ENCODE data around the gene CDH1. TPM values are rescaled to one million over a fixed set of nuclear protein-coding genes. Genes with fewer than 3 reads are reported as not detected.

The CDH1 gene
- total RNA-seq, 4 donors from 2014 or later = 0.26 to 30.0 (median 2.6) TPM

DNA sequence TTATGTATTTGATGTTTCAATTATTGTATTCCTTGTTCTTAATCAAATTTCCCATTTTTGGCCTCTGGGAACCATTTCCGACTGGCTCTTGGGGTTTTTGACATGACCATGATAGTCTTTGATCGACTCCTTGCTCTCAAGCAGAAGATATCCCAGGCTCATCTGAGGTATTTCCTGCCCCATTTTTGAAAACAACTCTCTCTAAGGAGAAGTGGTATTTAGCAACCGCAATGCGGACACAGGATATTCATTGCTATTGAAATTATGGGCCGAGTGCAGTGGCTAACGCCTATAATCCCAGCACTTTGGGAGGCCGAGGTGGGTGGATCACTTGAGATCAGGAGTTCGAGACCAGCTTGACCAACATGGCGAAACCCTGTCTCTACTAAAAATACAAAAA, 111.7 kb downstream of the CDH1 start:
- intact Hi-C loops (cut with DNase I; ENCODE audit: low total_unique reads) = no loop called here
- H3K27me3 ChIP-seq = no peaks in the 10 kb centered on the region
- no peak overlapping the region for H3K4me3 ChIP-seq
- H3K9me3 ChIP-seq = no peaks in the 10 kb centered on the region
- TF ChIP-seq, protein P1, sequence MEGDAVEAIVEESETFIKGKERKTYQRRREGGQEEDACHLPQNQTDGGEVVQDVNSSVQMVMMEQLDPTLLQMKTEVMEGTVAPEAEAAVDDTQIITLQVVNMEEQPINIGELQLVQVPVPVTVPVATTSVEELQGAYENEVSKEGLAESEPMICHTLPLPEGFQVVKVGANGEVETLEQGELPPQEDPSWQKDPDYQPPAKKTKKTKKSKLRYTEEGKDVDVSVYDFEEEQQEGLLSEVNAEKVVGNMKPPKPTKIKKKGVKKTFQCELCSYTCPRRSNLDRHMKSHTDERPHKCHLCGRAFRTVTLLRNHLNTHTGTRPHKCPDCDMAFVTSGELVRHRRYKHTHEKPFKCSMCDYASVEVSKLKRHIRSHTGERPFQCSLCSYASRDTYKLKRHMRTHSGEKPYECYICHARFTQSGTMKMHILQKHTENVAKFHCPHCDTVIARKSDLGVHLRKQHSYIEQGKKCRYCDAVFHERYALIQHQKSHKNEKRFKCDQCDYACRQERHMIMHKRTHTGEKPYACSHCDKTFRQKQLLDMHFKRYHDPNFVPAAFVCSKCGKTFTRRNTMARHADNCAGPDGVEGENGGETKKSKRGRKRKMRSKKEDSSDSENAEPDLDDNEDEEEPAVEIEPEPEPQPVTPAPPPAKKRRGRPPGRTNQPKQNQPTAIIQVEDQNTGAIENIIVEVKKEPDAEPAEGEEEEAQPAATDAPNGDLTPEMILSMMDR (IDR thresholded peaks at IDR 0.05) = no peak
- TF ChIP-seq POLR2A (IDR thresholded peaks at IDR 0.05) = no peak
- no peak for DNase-seq
- H3K27ac ChIP-seq = no peak overlapping the region
- H3K36me3 ChIP-seq = no peaks in the 10 kb centered on the region
- H3K4me1 ChIP-seq = no peaks in the 10 kb centered on the region

DNA sequence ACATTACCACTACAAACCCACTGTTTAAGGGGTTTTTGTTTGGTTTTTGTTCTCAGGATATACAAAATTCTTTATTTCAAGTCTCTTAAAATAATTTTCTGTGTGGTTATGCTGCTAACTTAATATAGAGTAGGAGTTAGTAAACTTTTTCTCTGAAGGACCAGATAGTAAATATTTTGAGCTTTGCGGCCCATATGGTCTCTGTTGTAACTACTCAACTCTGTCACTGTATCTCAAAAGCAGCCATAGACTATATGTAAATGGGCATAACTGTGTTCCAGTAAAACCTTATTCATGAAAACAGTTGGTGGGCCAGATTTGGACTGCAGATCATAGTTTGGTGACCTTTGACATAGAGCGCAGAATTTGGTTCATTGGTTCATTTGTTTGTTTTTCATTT, 113.4 kb downstream of the CDH1 start:
- Histone ChIP-seq H3K27me3 (no peaks in the 10 kb centered on the region), H3K9me3 (no peaks in the 10 kb centered on the region), H3K36me3 (no peaks in the 10 kb centered on the region), H3K4me1 (no peaks in the 10 kb centered on the region), H3K4me3 (no peak overlapping the region), H3K27ac (no peak overlapping the region)
- no peak for TF ChIP-seq POLR2A (IDR thresholded peaks at IDR 0.05)
- TF ChIP-seq, protein P1 (IDR thresholded peaks at IDR 0.05) = no peak
- intact Hi-C loops (cut with DNase I; ENCODE audit: low total_unique reads) = no loop called here
- DNase-seq = no peak

DNA sequence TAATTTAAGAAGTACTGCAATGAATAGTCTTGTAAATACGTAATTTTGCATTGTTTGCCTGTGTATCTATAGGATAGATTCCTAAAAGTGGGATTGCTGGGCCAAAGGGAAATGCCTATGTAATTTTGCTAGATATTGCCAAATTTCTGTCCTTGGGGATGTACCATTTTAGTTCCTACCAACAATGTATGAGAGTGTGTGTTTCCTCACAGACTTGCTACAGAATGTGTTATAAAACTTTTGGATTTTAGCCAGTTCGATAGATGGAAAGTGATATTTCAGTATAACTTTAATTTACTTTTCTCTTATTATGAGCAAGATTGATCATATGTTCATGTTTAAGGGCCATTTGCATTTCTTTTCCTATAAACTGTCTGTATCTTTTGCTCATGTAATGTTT, 114.5 kb downstream of the CDH1 start:
- Histone ChIP-seq H3K4me1 (no peaks in the 10 kb centered on the region), H3K4me3 (no peak overlapping the region), H3K27me3 (no peaks in the 10 kb centered on the region), H3K9me3 (no peaks in the 10 kb centered on the region), H3K27ac (no peak overlapping the region), H3K36me3 (no peaks in the 10 kb centered on the region)
- intact Hi-C loops (cut with DNase I; ENCODE audit: low total_unique reads) = no loop called here
- DNase-seq = no peak
- no peak for TF ChIP-seq POLR2A (IDR thresholded peaks at IDR 0.05)

DNA sequence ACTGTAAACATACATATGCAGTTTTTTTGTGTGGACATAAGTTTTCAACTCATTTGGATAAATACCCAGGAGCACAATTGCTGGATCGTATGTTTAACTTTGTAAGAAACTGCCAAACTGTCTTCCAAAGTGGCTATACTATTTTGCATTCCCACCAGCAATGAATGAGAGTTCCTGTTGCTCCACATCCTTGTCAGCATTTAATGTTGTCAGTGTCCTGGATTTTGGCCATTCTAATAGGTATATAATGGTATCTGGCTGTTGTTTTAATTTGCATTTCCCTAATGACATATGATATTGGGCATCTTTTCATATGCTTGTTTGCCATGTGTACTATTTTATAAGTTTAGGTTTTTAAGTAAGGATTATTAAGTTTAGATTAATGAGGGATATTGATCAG, 120.4 kb downstream of the CDH1 start:
- Histone ChIP-seq H3K9me3 (no peaks in the 10 kb centered on the region), H3K4me3 (no peak overlapping the region), H3K27me3 (no peaks in the 10 kb centered on the region), H3K27ac (no peak overlapping the region), H3K36me3 (no peaks in the 10 kb centered on the region), H3K4me1 (no peaks in the 10 kb centered on the region)
- intact Hi-C loops (cut with DNase I; ENCODE audit: low total_unique reads) = no loop called here
- no peak for TF ChIP-seq POLR2A (IDR thresholded peaks at IDR 0.05)
- TF ChIP-seq, protein P1 (IDR thresholded peaks at IDR 0.05) = no peak
- no peak for DNase-seq

DNA sequence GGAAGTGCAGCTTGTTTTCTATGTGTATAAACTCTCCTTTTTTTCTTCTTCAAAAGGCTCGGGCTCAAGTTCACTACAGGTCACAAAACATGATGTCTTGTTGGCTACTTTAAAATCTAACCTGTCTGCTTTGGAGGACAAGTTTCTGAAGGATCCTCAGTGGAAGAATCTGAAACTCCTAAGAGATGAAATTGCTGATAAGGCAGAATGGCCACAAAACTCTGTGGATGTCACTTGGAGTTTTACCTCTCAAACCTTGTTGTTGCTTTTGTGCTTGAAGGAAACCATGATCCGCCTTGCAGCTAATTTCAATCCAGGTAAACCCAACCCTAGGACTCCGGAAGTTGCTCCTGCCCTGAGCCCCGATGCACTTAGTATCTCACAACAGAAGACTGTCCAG, 122.7 kb downstream of the CDH1 start:
- intact Hi-C loops (cut with DNase I; ENCODE audit: low total_unique reads) = no loop called here
- H3K4me1 ChIP-seq = no peaks in the 10 kb centered on the region
- no peaks in the 10 kb centered on the region for H3K36me3 ChIP-seq
- H3K4me3 ChIP-seq = no peak overlapping the region
- TF ChIP-seq POLR2A (IDR thresholded peaks at IDR 0.05) = no peak
- TF ChIP-seq, protein P1 (IDR thresholded peaks at IDR 0.05) = no peak
- H3K9me3 ChIP-seq = no peaks in the 10 kb centered on the region
- no peaks in the 10 kb centered on the region for H3K27me3 ChIP-seq
- DNase-seq = no peak
- no peak overlapping the region for H3K27ac ChIP-seq

Data from uterus (tissue), 4 donors.